ENCODE measurements around the gene WNT7B.

DNA sequence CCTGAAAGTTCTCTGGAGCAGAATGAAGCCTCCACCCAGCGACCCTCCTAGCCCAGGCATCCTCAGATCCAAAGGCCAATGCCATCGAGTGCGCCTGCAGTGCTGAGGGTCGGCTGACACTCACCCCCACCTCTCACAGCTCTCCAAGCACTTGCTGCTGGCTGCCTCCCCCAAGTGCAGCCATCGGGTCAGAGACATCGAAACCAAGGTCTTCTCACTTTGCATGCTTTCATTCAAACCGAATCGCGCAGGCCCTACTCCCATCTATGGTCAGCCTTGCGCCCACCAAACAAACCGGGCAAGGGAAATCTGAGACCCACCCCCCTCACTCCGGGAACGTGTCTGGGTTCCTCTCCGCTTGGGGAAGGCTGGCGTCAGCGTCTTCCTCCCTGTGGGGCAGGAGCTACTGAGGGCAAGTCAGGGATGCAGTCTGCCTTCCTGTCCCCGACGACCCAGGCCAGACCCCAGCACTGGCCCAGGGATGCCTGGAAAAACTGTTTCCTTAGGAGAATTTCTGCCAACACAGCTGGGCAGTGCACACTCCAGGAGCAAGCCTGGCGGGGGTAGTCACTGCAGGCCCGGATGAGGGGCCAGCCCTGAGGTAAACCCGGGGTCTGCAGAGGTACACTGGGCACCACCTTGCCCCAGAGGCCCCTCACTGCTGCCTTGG, 7.0 kb downstream of the WNT7B start:
- TF ChIP-seq, protein P1, sequence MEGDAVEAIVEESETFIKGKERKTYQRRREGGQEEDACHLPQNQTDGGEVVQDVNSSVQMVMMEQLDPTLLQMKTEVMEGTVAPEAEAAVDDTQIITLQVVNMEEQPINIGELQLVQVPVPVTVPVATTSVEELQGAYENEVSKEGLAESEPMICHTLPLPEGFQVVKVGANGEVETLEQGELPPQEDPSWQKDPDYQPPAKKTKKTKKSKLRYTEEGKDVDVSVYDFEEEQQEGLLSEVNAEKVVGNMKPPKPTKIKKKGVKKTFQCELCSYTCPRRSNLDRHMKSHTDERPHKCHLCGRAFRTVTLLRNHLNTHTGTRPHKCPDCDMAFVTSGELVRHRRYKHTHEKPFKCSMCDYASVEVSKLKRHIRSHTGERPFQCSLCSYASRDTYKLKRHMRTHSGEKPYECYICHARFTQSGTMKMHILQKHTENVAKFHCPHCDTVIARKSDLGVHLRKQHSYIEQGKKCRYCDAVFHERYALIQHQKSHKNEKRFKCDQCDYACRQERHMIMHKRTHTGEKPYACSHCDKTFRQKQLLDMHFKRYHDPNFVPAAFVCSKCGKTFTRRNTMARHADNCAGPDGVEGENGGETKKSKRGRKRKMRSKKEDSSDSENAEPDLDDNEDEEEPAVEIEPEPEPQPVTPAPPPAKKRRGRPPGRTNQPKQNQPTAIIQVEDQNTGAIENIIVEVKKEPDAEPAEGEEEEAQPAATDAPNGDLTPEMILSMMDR (IDR thresholded peaks at IDR 0.05) = no peak
- TF ChIP-seq POLR2A (IDR thresholded peaks at IDR 0.05) = no peak

All from Peyer's patch (tissue), 4 donors.